T-helper 17 cell (primary cell): ENCODE results near the gene SCGB1A1. TPM values are rescaled to one million over a fixed set of nuclear protein-coding genes. Genes with fewer than 3 reads are reported as not detected.

ENCODE experiments used
- ATAC-seq: fragments of 150-1000 bp; cut with Tn5 transposase; 2 replicates; pipeline ENCODE4 v1.10.0; 2021; ENCODE audit warnings: mild to moderate bottlenecking, moderate library complexity
- DNase-seq, 3 donors: peaks; one replicate each; pipeline versions ENCODE4 v3.0.0 to v3.0.0-alpha.2; 2020 to 2021
- H3K9me3 ChIP-seq: one replicate; pipeline ENCODE4 v1.7.0; 2013; ENCODE audit warnings: low read length, mild to moderate bottlenecking; ENCODE audit not compliant: control insufficient read depth, poor library complexity, severe bottlenecking
- H3K27ac Mint-ChIP-seq: one replicate; pipeline ENCODE4 v1.8.0; 2022; ENCODE audit warnings: mild to moderate bottlenecking, moderate library complexity, mixed read lengths
- H3K27me3 Mint-ChIP-seq: one replicate; pipeline ENCODE4 v1.8.0; 2022; ENCODE audit warnings: mixed read lengths
- H3K36me3 Mint-ChIP-seq: one replicate; pipeline ENCODE4 v1.8.0; 2022; ENCODE audit warnings: low read depth, mixed read lengths
- H3K4me1 Mint-ChIP-seq: one replicate; pipeline ENCODE4 v1.8.0; 2022; ENCODE audit warnings: mild to moderate bottlenecking, mixed read lengths
- H3K4me3 Mint-ChIP-seq: one replicate; pipeline ENCODE4 v1.8.0; 2022; ENCODE audit warnings: mild to moderate bottlenecking, moderate library complexity, mixed read lengths
- total RNA-seq, 4 donors: library from RNA in 2 of 4; stranded (reverse) in 2 of 4; gene quantifications; one replicate each; pipeline ENCODE4 v1.2.3 and lab custom pipeline; 2022 to 2026

SCGB1A1 gene
- total RNA-seq, 2 donors from 2014 or later = not detected

DNA sequence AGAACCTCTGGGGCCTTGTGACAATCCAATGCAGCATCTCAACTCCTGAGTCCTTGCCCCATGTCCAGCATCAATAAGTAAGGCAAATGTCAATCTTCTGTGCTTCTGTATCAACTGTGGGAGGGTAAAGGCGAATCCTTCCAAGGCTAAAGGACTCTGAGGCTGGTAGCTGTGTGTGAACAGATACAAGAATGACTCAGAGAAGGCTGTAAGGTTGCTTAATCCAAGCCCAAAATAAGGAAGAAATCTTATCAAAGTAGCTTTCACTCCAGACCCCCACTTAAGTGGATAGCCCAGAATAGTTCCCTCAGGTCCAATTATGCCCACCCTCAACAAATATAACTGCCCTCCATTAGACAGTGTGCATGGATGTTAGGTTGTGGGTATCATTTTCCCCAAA lies 28.1 kb upstream of the SCGB1A1 start:
- DNase-seq (no peak), ATAC-seq (no peak)
- Mint-ChIP-seq H3K36me3 (no peaks in the 10 kb centered on the region), H3K4me3 (no peak overlapping the region), H3K27me3 (no peaks in the 10 kb centered on the region), H3K4me1 (peaks cover 6% of the 10 kb centered on the region), H3K27ac (no peak overlapping the region)
- H3K9me3 ChIP-seq = no peaks in the 10 kb centered on the region

DNA sequence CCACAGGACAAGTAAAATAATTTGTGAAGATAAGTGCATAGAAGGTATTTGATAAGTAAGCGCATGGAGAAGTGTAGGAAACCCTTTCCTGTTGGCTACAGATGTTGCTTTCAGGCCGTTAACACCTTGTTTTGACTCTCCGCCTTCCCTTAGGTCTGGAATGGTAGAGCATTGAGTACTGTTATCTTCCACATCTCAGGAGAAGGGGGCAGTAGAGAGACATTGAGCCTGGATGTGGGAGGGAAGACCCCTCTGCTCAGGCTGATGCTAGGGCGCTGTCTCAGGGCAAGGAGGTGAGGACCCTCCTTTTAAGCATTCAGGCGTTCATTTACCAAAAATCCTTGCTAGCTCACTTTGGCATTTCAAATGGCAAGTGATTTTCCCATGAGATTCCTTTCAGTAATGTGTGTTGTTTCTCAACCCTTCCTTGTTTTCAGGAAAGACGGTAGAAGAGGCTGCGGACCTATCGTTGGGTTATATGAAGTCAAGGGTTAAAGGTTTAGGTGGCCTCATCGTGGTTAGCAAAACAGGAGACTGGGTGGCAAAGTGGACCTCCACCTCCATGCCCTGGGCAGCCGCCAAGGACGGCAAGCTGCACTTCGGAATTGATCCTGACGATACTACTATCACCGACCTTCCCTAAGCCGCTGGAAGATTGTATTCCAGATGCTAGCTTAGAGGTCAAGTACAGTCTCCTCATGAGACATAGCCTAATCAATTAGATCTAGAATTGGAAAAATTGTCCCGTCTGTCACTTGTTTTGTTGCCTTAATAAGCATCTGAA lies 27.0 kb upstream of the SCGB1A1 start:
- ATAC-seq = no peak
- H3K27me3 Mint-ChIP-seq = no peaks in the 10 kb centered on the region
- DNase-seq = no peak
- no peaks in the 10 kb centered on the region for H3K9me3 ChIP-seq
- H3K4me1 Mint-ChIP-seq = peaks cover 6% of the 10 kb centered on the region
- H3K36me3 Mint-ChIP-seq = no peaks in the 10 kb centered on the region
- no peak overlapping the region for H3K4me3 Mint-ChIP-seq
- no peak overlapping the region for H3K27ac Mint-ChIP-seq

DNA sequence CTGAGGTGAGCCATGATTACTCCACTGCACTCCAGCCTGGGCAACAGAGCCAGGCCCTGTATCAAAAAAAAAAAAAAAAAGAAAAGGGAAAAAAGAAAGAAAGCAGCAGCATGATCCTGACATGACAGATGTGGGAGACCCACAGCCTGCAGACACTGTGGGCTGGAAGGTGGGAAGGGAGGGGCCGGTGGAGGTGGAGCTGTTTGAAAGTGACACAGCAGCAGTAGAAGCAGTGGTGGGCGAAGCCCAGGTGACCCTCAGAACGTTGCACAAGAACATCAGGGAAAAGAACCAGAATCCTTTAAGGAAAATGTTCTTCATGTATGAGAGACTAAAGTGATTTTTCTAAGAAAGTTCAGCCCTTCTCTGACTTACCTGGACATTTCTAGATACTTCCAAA lies 26.3 kb upstream of the SCGB1A1 start:
- Mint-ChIP-seq H3K4me3 (no peak overlapping the region), H3K27ac (no peak overlapping the region), H3K27me3 (no peaks in the 10 kb centered on the region), H3K36me3 (no peaks in the 10 kb centered on the region), H3K4me1 (peaks cover 4% of the 10 kb centered on the region)
- ATAC-seq (no peak), DNase-seq (no peak)
- no peaks in the 10 kb centered on the region for H3K9me3 ChIP-seq

DNA sequence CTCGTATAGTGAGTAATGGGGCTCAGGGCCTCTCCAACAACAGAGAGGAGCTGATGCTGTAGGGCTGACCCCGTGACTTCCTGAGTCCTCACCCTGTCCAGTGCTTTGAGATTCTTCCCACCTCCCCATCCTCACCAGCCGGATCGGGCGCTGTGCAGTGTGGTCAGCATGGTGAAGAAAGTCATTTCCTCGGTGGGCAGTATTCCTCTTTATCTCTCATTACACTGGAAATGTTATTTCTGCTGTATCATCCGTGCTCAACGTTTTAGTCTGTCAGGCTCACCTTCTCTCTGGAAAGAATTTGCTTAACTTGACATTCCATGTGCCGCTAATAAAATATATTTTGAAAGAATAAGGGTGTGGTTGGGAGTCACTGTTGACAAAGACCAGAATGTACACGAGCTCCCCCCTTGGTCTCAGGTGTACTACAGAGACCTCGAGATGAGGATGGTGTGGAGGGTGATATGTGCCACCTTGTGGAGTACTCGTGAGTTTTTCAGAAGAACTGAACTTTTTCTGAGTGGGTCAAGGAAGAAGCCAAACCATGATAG lies 25.7 kb upstream of the SCGB1A1 start:
- Mint-ChIP-seq H3K4me1 (peaks cover 4% of the 10 kb centered on the region), H3K27me3 (no peaks in the 10 kb centered on the region)

DNA sequence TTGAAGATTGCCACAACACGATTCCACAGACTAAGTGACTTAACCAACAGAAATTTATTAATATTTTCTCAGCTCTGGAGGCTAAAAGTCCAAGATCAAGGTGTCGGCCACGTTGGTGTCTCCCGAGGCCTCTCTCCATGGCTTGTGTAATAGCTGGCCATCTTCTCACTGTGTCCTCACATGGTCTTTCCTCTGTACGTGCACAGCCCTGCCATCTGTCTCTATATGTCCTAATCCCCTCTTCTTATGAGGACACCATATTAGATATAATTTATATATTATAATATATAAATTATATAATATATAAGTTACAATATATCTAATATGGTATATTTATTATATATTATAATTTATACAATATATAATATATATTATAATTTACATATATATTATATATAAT lies 25.1 kb upstream of the SCGB1A1 start:
- Mint-ChIP-seq H3K36me3 (no peaks in the 10 kb centered on the region), H3K27ac (no peak overlapping the region), H3K4me1 (peaks cover 4% of the 10 kb centered on the region), H3K4me3 (no peak overlapping the region), H3K27me3 (no peaks in the 10 kb centered on the region)
- H3K9me3 ChIP-seq = no peaks in the 10 kb centered on the region
- DNase-seq (no peak), ATAC-seq (no peak)

More for the DNA sequence above, 25.7 kb upstream of the SCGB1A1 start:
- DNase-seq (no peak), ATAC-seq (peak; percentile 78)
- no peaks in the 10 kb centered on the region for H3K9me3 ChIP-seq
- Mint-ChIP-seq H3K27ac (no peak overlapping the region), H3K36me3 (no peaks in the 10 kb centered on the region), H3K4me3 (no peak overlapping the region)

DNA sequence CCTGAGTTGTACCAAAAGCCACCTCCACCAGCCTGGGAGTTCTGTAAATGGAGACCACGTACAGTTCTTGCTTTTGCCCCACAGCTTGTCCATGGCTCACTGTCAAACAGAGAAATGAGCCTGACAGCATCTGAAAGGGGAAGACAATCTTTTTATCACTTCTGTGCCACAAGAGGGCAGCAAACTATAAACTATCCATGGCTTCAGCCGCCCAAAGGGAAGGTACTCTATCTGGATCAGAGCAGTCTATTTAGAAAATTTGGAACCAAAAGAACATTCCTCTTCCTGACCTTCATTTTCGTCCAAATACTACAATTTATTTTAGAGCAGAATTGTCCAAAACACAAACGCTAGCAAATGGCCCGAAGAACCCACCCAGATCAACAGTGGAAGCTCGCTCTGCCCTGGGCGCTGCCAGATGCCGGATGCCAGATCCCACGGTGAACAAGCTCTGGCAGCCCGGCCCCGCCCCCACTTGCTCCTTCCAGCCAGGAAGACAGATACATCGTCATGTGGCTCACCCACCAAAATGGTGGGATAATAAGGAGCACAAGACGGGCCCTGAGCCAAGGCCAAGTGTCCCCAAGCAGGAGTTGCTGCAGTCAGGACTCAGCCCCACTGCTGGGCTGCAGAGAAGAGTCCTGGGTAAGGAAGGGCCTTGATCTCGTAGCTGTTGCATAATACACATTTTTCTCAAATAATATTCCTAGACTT lies 23.9 kb upstream of the SCGB1A1 start:
- Mint-ChIP-seq H3K27me3 (no peaks in the 10 kb centered on the region), H3K36me3 (no peaks in the 10 kb centered on the region), H3K4me3 (no peak overlapping the region), H3K4me1 (peaks cover 7% of the 10 kb centered on the region), H3K27ac (no peak overlapping the region)
- no peak for DNase-seq
- H3K9me3 ChIP-seq = no peaks in the 10 kb centered on the region
- peak; percentile 85 for ATAC-seq

DNA sequence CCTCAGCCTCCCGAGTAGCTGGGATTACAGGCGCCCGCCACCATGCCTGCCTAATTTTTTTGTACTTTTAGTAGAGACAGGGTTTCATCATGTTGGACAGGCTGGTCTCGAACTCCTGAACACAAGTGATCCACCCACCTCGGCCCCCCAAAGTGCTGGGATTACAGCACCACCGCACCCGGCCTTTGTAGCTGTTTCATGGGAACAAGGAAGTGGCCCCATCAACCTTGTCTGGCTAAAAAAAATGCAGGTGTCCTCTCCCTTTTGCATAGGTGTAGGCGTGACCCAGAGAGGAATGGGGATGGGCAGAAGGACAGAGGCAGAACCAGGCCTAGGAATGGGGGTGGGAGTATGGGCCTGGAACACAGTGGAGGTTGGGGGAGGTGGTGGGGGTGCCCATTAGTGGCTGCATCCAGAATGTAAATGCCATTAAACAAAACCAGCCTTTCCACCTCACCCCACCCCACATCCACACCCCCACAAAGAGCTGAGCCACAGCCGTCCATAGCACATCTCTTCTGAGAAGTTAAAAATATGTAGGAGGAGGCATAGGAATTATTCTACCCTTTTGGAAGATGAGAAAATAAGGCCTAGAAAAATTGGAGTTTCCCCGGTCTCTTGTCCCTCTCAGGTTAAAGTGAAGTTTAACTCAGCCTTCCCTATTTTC lies 22.8 kb upstream of the SCGB1A1 start:
- H3K27me3 Mint-ChIP-seq = no peaks in the 10 kb centered on the region
- no peak overlapping the region for H3K27ac Mint-ChIP-seq
- no peak for DNase-seq
- no peaks in the 10 kb centered on the region for H3K9me3 ChIP-seq
- no peaks in the 10 kb centered on the region for H3K36me3 Mint-ChIP-seq
- H3K4me1 Mint-ChIP-seq = peaks cover 7% of the 10 kb centered on the region
- no peak for ATAC-seq
- H3K4me3 Mint-ChIP-seq = no peak overlapping the region

DNA sequence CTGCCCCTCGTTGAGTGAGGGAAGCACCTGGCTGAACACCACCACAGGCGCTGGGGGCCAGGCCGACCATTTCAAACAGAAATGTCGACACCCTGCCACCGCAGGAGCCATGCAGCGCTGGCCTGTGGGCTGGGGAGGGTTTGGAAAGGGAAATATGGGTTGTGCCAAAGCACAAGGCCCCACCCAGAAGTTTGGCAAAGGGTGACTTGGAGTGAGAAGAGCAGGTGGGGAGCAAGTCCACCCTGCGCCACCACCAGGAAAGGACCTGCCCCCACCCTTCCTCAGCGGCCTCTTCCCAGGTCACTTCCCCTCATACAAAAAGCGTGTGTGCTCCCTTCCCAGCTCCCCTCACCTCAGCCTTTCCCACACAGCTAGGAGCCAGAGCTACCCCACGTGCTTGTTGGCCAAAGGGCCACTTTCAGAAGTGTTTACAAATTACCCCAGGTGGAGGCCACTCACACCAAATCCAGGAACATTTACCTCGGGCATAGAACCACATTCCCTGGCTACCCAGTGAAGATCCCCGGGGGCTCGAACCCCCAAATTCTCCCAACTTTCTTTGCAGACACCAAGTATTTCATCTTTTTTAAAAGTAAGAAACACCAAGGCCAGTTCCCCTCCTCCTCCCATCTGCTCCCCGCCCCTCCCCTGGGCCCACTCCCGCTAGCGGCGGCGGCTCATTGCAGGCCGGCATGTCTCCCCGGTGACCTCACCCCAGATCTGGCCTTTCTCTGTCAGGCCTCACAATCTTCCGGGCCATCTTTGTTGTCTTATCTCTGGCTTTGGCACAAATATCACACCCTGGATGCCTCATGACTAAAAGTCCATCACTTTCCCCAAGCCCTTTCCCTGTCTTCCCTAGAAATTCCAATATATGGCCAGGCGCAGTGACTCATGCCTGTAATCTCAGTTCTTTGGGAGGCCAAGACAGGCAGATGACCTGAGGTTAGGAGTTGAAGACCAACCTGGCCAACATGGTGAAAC lies 20.5 kb upstream of the SCGB1A1 start:
- H3K9me3 ChIP-seq = no peaks in the 10 kb centered on the region
- Mint-ChIP-seq H3K27ac (no peak overlapping the region), H3K4me3 (no peak overlapping the region), H3K27me3 (no peaks in the 10 kb centered on the region), H3K4me1 (peaks cover 20% of the 10 kb centered on the region), H3K36me3 (no peaks in the 10 kb centered on the region)
- DNase-seq (no peak), ATAC-seq (no peak)

DNA sequence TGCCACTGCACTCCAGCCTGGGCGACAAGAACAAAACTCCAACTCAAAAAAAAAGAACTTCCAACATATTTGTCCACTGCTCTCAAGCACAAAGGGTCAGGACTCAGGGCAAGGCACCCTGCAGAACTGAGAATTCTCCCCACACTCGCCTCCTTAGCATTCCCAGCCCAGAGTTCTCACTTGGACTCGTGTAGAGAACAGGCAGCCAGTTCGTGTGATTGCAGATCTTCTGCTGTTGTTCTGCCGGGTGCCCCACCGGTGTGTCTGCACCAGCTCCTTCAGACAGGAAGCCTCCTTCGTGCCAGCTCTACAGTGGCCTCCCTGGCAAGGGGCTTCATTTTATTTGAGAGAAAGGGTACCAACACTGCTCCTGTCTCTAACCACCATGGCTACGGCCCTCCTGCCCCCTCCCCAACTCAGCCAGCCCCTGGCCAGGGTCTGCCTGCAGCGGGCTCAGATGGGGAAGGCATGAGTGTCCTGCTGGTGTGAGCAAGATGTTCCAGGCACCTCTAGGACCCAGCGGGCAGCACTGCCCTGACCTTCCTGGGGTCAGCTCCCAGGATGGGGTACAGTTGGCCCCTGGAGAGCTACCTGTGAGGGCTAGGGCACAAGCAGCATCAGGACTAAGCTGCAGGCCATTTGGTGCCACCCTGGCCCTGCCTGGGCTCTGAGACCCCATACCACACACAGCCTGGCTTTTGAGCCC lies 19.5 kb upstream of the SCGB1A1 start:
- H3K4me3 Mint-ChIP-seq = no peak overlapping the region
- H3K4me1 Mint-ChIP-seq = peaks cover 24% of the 10 kb centered on the region

DNA sequence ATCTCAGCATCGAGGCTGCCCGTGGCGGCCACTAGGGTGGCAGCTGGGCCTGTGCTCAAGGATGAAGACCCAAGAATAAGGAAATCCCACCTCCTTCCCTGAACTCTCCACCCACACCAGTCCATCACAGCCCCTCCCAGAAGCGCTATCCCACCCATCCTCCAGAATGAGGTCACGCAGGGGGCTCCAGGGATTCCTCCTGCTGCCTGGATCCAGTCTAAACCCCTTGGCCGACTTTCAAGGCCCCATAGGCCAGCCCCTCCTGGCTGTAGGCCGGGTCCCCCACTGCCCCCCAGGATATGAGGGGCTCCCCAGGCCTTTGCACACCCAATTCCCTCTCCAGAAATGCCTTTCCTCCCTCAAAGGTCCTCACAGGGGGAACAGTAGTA lies 19.0 kb upstream of the SCGB1A1 start:
- H3K36me3 Mint-ChIP-seq = no peaks in the 10 kb centered on the region
- H3K27me3 Mint-ChIP-seq = no peaks in the 10 kb centered on the region
- peak overlapping the region; percentile 8 for H3K27ac Mint-ChIP-seq
- H3K4me3 Mint-ChIP-seq = no peak overlapping the region
- no peak for ATAC-seq
- peaks cover 24% of the 10 kb centered on the region for H3K4me1 Mint-ChIP-seq
- H3K9me3 ChIP-seq = no peaks in the 10 kb centered on the region
- DNase-seq = no peak

More for the DNA sequence above, 19.5 kb upstream of the SCGB1A1 start:
- no peaks in the 10 kb centered on the region for H3K9me3 ChIP-seq
- no peaks in the 10 kb centered on the region for H3K36me3 Mint-ChIP-seq
- no peak for DNase-seq
- no peak for ATAC-seq
- no peaks in the 10 kb centered on the region for H3K27me3 Mint-ChIP-seq
- H3K27ac Mint-ChIP-seq = peak overlapping the region; percentile 8

DNA sequence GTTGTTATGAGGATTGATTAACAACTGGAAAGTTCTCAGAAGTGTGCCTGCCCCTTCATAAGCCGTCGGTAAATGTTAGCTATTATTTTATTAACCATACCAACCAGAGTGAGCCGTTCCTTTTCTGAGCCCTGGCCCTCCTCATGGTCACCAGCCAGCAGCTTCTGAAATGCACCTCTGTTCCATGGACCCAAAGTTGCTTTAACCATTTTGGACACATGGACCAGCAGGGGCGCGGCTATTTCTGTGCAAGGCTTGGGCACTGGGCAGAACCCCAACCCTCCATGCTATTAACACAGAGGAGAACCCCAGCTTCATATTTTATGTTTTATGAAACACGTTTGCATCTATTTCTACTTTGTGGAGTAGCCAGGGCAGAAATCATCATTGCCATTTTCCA lies 18.6 kb upstream of the SCGB1A1 start:
- DNase-seq (no peak), ATAC-seq (no peak)
- no peaks in the 10 kb centered on the region for H3K27me3 Mint-ChIP-seq
- peaks cover 22% of the 10 kb centered on the region for H3K4me1 Mint-ChIP-seq
- no peaks in the 10 kb centered on the region for H3K9me3 ChIP-seq
- no peaks in the 10 kb centered on the region for H3K36me3 Mint-ChIP-seq
- H3K27ac Mint-ChIP-seq = peak overlapping the region; percentile 8
- no peak overlapping the region for H3K4me3 Mint-ChIP-seq

DNA sequence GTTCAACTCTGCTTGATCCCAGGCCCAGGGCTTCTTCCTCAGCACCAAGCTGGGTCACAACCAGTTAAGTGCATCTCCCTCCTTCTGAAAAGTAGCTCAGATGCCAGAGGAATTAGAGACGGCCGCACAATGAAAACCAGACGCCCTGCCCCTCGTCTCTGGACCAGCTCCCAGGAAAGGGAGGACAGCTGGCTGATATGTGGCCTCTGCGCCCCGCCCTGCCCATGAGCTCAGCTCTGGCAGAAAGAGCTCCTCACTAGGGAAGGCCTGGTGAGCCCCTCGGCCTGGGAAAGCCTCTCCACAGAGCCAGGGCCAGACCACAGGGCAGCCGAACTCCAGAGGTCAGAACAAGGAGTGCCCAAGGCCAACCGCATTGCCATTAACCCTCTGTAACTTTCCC lies 18.1 kb upstream of the SCGB1A1 start:
- ATAC-seq = no peak
- Mint-ChIP-seq H3K4me3 (no peak overlapping the region), H3K4me1 (peaks cover 22% of the 10 kb centered on the region), H3K36me3 (no peaks in the 10 kb centered on the region), H3K27me3 (no peaks in the 10 kb centered on the region), H3K27ac (no peak overlapping the region)
- no peaks in the 10 kb centered on the region for H3K9me3 ChIP-seq
- no peak for DNase-seq
